Measurements from ENCODE around the gene MDM4. TPM values are rescaled to one million over a fixed set of nuclear protein-coding genes. Genes with fewer than 3 reads are reported as not detected.

Gene MDM4
- total RNA-seq, 4 donors from 2014 or later = 56.9 to 96.3 (median 71.5) TPM

- DNase-seq (ENCODE audit: low spot score) = no peak
- ATAC-seq (ENCODE audit: low FRiP score) = no peak
These were observed 58.6 kb downstream of the MDM4 start for GRCh38 chr1:204574865-204575163.

GRCh38 chr1:204575221-204576190 lies 59.3 kb downstream of the MDM4 start:
- no peak for ATAC-seq (ENCODE audit: low FRiP score)
- no peak for DNase-seq (ENCODE audit: low spot score)
- no peak for TF ChIP-seq CTCF (IDR thresholded peaks at IDR 0.05)

More at GRCh38 chr1:204574865-204575163, 58.6 kb downstream of the MDM4 start:
- TF ChIP-seq CTCF (IDR thresholded peaks at IDR 0.05) = no peak

GRCh38 chr1:204576422-204576821 lies 60.2 kb downstream of the MDM4 start:
- no peak for DNase-seq (ENCODE audit: low spot score)
- no peak for ATAC-seq (ENCODE audit: low FRiP score)
- TF ChIP-seq CTCF (IDR thresholded peaks at IDR 0.05) = no peak

- DNase-seq (ENCODE audit: low spot score) (no peak), ATAC-seq (ENCODE audit: low FRiP score) (no peak)
- no peak for TF ChIP-seq CTCF (IDR thresholded peaks at IDR 0.05)
These were observed 61.7 kb downstream of the MDM4 start for GRCh38 chr1:204577794-204578478.

- DNase-seq (ENCODE audit: low spot score) (no peak), ATAC-seq (ENCODE audit: low FRiP score) (no peak)
- TF ChIP-seq CTCF (IDR thresholded peaks at IDR 0.05) = no peak
These were observed 62.9 kb downstream of the MDM4 start for GRCh38 chr1:204578867-204579664.

- ATAC-seq (ENCODE audit: low FRiP score) (no peak), DNase-seq (ENCODE audit: low spot score) (no peak)
- TF ChIP-seq CTCF (IDR thresholded peaks at IDR 0.05) = no peak
These were observed 63.5 kb downstream of the MDM4 start for GRCh38 chr1:204579681-204580080.

Measured in omental fat pad (tissue), 4 donors.